Measurements from ENCODE around the gene XAB2.

GRCh38 chr19:7636691-7637373 is 7.5 kb upstream of the XAB2 start, which contains the start of gene STXBP2:
- no peak for TF ChIP-seq CTCF (IDR thresholded peaks at IDR 0.05; ENCODE audit: low read depth, low read length, poor library complexity, severe bottlenecking)
- no peak for TF ChIP-seq EZH2phosphoT487 (IDR thresholded peaks at IDR 0.05; ENCODE audit: borderline replicate concordance, low read length)

Measured in DOHH2 (cell line).